ENCODE results near the gene PI4K2A. TPM values are rescaled to one million over a fixed set of nuclear protein-coding genes. Genes with fewer than 3 reads are reported as not detected.

Gene PI4K2A
- total RNA-seq (2012; rRNA removed) (15.6 and 15.8 TPM in 2 replicates), polyA plus RNA-seq (2012; rRNA removed) (25.3 and 27.3 TPM in 2 replicates), Bru-seq, nascent RNA (percentile 90 among the genes with signal in this experiment), BruChase-seq, experiment 1, labeled RNA remaining after a 6-hour chase (percentile 96 among the genes with signal in this experiment), BruChase-seq, experiment 2, labeled RNA remaining after a 2-hour chase (percentile 97 among the genes with signal in this experiment)
- polyA plus RNA-seq (2012; cell fraction: cytosol; rRNA removed) = 16.6 and 18.3 TPM in 2 replicates
- 16.4 and 20.0 TPM in 2 replicates for polyA plus RNA-seq (2012; cell fraction: nucleus; rRNA removed; ENCODE audit: low replicate concordance)
- long read RNA-seq, full-length matches to known transcripts = 15 of 47 reads
- long read RNA-seq, partial matches to known transcripts = 26 of 47 reads
- long read RNA-seq, other reads (novel, unspliced or antisense) = 6 of 47 reads

- TF ChIP-seq POLR2A (IDR thresholded peaks at IDR 0.05; ENCODE audit: low read depth, low read length) (peak; percentile 87), CEBPB (IDR thresholded peaks at IDR 0.05; ENCODE audit: low read depth, low read length) (peak; percentile 88), RFX5 (IDR thresholded peaks at IDR 0.05; ENCODE audit: low read depth, low read length) (no peak), RCOR1 (IDR thresholded peaks at IDR 0.05; ENCODE audit: insufficient replicate concordance, low read length) (peak; percentile 8), MAFK (IDR thresholded peaks at IDR 0.05; ENCODE audit: low read depth, low read length) (peak; percentile 84)
- Histone ChIP-seq H3K56ac (ENCODE audit: extremely low read depth, insufficient read depth, low read length) (peak within 1 kb of the TSS; percentile 66; the same call in 1 of the 2 replicates), H4K20me1 (ENCODE audit: insufficient read depth, low read length) (peaks cover 9% of the 10 kb centered on the region; the same call in 1 of the 2 replicates), H2BK15ac (ENCODE audit: low read depth, low read length) (peak within 1 kb of the TSS; percentile 67; the same call in 2 of the 3 replicates), H2AFZ (replicated peaks; ENCODE audit: low read length, poor library complexity) (peak within 1 kb of the TSS; percentile 89), H3K4ac (ENCODE audit: low read depth, low read length) (peak within 1 kb of the TSS; percentile 71), H3K9ac (ENCODE audit: low read depth, low read length) (peak within 1 kb of the TSS; percentile 90), H3K18ac (ENCODE audit: low read depth, low read length) (peak within 1 kb of the TSS; percentile 55; the same call in 1 of the 2 replicates), H3K27ac (ENCODE audit: insufficient read depth, low read length) (peak within 1 kb of the TSS; percentile 88), H3K14ac (replicated peaks; ENCODE audit: low read depth, low read length) (peak within 1 kb of the TSS; percentile 49), H4K91ac (ENCODE audit: insufficient read depth, low read depth, low read length) (peak within 1 kb of the TSS; percentile 10), H3K9me1 (ENCODE audit: insufficient read depth, low read length) (peaks cover 7% of the 10 kb centered on the region; the same call in 1 of the 2 replicates), H3K79me1 (ENCODE audit: low read depth in 1 of 2, low read length in 2 of 2) (peaks cover 10 to 34% of the 10 kb centered on the region in 2 experiments; a peak in 3 of 4 replicates), H2AK9ac (replicated peaks; ENCODE audit: low read depth, low read length, poor library complexity) (peak within 1 kb of the TSS; percentile 94), H2BK5ac (ENCODE audit: low read depth, low read length, poor library complexity, severe bottlenecking) (peak within 1 kb of the TSS; percentile 91), H3K4me3 (ENCODE audit: insufficient read depth, low read depth, low read length) (peak within 1 kb of the TSS; percentile 77), H3K9me3 (ENCODE audit: control insufficient read depth, insufficient read depth, low read length) (no peaks in the 10 kb centered on the region), H2AK5ac (ENCODE audit: low read depth, low read length) (peak within 1 kb of the TSS; percentile 22), H3K36me3 (ENCODE audit: control insufficient read depth, insufficient read depth, low read length) (peaks cover 9% of the 10 kb centered on the region), H3K4me2 (ENCODE audit: low read depth, low read length) (peak within 1 kb of the TSS; percentile 90), H2BK120ac (ENCODE audit: low read depth, low read length) (peak within 1 kb of the TSS; percentile 43), H3K4me1 (ENCODE audit: control insufficient read depth, insufficient read depth, low read length) (no peaks in the 10 kb centered on the region), H3K23ac (ENCODE audit: low read depth, low read length) (peak within 1 kb of the TSS; percentile 82), H4K8ac (ENCODE audit: low read depth in 2 of 2, low read length in 2 of 2) (peak within 1 kb of the TSS; percentile 53 to 95; a peak in 3 of 4 replicates), H4K5ac (ENCODE audit: low read depth, low read length) (peak within 1 kb of the TSS; percentile 55; the same call in 1 of the 2 replicates), H3K27me3 (ENCODE audit: control insufficient read depth, insufficient read depth, low read length) (no peaks in the 10 kb centered on the region), H2BK20ac (ENCODE audit: low read depth, low read length) (peak within 1 kb of the TSS; percentile 47; the same call in 1 of the 2 replicates)
- DNase-seq (peak; percentile 99), ATAC-seq (ENCODE audit: low read depth) (peak; percentile 98)
- 2% methylated on average over 35 of the region's 54 CpGs; no CpG with 5 or more reads in 1 of the 2 experiments for WGBS, 2 experiments (ENCODE audit: extremely low coverage in 2 of 2, insufficient read length in 1 of 2)
- ChIA-PET POLR2A (ENCODE audit: unreplicated experiment) (no interaction called here), CTCF (interaction anchor here (1.2 kb wide), 1 partner anchor 66 kb away, joined by 3 read pairs; no protein-coding TSS in a partner anchor)
- in situ Hi-C loops (cut with MboI; ENCODE audit: low sequenced_read_pairs) (no loop called here), intact Hi-C loops (cut with micrococcal nuclease) (loop anchor here (5.0 kb wide), 1 partner anchor 143 kb away; the partner anchor contains the start of genes MMS19 and UBTD1), dilution Hi-C loops (cut with HindIII; ENCODE audit: low sequenced_read_pairs, unreplicated experiment) (no loop called here)
- BruUV-seq (replicated peaks) = no TSS peak
Observed at GRCh38 chr10:97640174-97640867, at the start of gene PI4K2A. Gene PI4K2A, plus strand, starts transcription at chr10:97640671. Its CDS starts 72 bp downstream, at chr10:97640743.
